ENCODE results near the gene PTPRD.

DNA sequence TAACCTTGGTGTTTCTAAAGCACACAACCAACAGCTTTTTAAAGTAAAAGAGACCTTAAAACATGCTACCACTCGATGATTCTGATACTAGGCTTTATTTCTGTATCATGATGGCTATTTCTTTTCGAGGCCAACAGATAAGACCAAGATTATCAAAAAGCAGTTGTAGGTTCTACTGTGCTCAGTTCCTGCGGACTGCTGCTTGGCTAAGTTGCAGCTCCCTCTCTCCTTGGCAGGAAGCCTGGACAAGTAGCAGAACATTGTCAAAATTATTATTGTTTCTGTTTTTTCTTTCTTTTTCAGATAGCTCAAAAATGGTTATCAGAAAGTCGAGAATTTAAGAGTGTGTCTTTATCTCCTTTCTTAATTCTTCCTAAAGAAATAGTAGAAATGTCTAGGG, 607.6 kb downstream of the PTPRD start:
- TF ChIP-seq, protein P1, sequence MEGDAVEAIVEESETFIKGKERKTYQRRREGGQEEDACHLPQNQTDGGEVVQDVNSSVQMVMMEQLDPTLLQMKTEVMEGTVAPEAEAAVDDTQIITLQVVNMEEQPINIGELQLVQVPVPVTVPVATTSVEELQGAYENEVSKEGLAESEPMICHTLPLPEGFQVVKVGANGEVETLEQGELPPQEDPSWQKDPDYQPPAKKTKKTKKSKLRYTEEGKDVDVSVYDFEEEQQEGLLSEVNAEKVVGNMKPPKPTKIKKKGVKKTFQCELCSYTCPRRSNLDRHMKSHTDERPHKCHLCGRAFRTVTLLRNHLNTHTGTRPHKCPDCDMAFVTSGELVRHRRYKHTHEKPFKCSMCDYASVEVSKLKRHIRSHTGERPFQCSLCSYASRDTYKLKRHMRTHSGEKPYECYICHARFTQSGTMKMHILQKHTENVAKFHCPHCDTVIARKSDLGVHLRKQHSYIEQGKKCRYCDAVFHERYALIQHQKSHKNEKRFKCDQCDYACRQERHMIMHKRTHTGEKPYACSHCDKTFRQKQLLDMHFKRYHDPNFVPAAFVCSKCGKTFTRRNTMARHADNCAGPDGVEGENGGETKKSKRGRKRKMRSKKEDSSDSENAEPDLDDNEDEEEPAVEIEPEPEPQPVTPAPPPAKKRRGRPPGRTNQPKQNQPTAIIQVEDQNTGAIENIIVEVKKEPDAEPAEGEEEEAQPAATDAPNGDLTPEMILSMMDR (conservative IDR thresholded peaks at IDR 0.05; ENCODE audit: low read depth, low read length): no peak
- TF ChIP-seq EZH2 (IDR thresholded peaks at IDR 0.05; ENCODE audit: borderline replicate concordance, low read depth, low read length, poor library complexity, severe bottlenecking): no peak
